Esophagus muscularis mucosa (tissue), 4 donors: ENCODE data around the gene HHIP. TPM values are rescaled to one million over a fixed set of nuclear protein-coding genes. Genes with fewer than 3 reads are reported as not detected.

Experiments
- DNase-seq: peaks from one replicate; pipeline ENCODE4 v3.0.0-alpha.2; 2017; ENCODE audit errors: extremely low spot score
- H3K27ac ChIP-seq, 4 donors: fragments of 200-600 bp; sonication (generic); replicated peaks in 1 of 4; 1 replicate in 3 of 4; 2 replicates in 1 of 4; pipeline ENCODE4 v1.5.1; 2016 to 2019; ENCODE audit warnings: mild to moderate bottlenecking in 1 of 4
- H3K27me3 ChIP-seq, 4 donors: fragments of 200-600 bp; sonication (generic); one replicate each; pipeline versions ENCODE4 v1.5.1 to v1.6.0; 2016 to 2019
- H3K36me3 ChIP-seq, 4 donors: fragments of 200-600 bp; sonication (generic); one replicate each; pipeline ENCODE4 v1.5.1; 2016 to 2019
- H3K4me1 ChIP-seq, 4 donors: fragments of 200-600 bp; sonication (generic); one replicate each; pipeline ENCODE4 v1.5.1; 2016 to 2019
- H3K4me3 ChIP-seq, 4 donors: fragments of 200-600 bp; sonication (generic); 1 replicate in 2 of 4; 2 replicates in 2 of 4; pipeline ENCODE4 v1.5.1; 2016 to 2019; ENCODE audit warnings: mild to moderate bottlenecking in 4 of 4, moderate library complexity in 1 of 4
- H3K9me3 ChIP-seq, 4 donors: fragments of 200-600 bp; sonication (generic); 1 replicate in 3 of 4; 2 replicates in 1 of 4; pipeline ENCODE4 v1.5.1; 2016 to 2019
- CTCF ChIP-seq, 3 experiments: fragments of 200-600 bp in 2 of 3; fragments of 450-650 bp in 1 of 3; sonication (generic) in 2 of 3; IDR thresholded peaks; one replicate each; pipeline ENCODE4 v1.5.1; 2017 to 2019; ENCODE audit warnings: antibody characterized with exemption in 3 of 3, mild to moderate bottlenecking in 2 of 3, moderate library complexity in 1 of 3
- EP300 ChIP-seq: sonication (generic); formaldehyde crosslinking; IDR thresholded peaks from one replicate; pipeline ENCODE4 v1.6.1; 2017; ENCODE audit warnings: antibody characterized with exemption
- POLR2A ChIP-seq: fragments of 450-650 bp; IDR thresholded peaks from one replicate; pipeline ENCODE4 v1.6.1; 2017; ENCODE audit warnings: antibody characterized with exemption, moderate library complexity, mild to moderate bottlenecking, low read depth
- POLR2AphosphoS5 ChIP-seq, 2 donors: sonication (generic); formaldehyde crosslinking; IDR thresholded peaks; one replicate each; pipeline ENCODE4 v1.6.1; 2017; ENCODE audit warnings: antibody characterized with exemption in 2 of 2
- WGBS: methylation state at CpG from one replicate; pipeline ENCODE4 v1.1.5; 2018; 5-methylcytosine and 5-hydroxymethylcytosine counted together
- intact Hi-C: fragments of 100-400 bp; cut with DNase I; formaldehyde crosslinking; loops from one replicate; pipeline ENCODE4 v1.15.1; 2023
- total RNA-seq, 4 donors: library from RNA; depleted of rRNA; stranded (reverse); fragments of >200 nt; gene quantifications; one replicate each; pipeline versions ENCODE4 v1.1.0 to v1.2.1, GENCODE V29; 2016

The HHIP gene
- total RNA-seq, 4 donors from 2014 or later: under 0.01 to 0.75 (median 0.15) TPM

- 98% methylated on average over 3 of the region's 3 CpGs for WGBS
- no peaks in the 10 kb centered on the region for H3K4me1 ChIP-seq
- no peaks in the 10 kb centered on the region for H3K9me3 ChIP-seq
- H3K4me3 ChIP-seq: no peak overlapping the region
- intact Hi-C loops: no loop called here
- H3K36me3 ChIP-seq: no peaks in the 10 kb centered on the region
- TF ChIP-seq EP300 (no peak), POLR2A (no peak), CTCF (IDR thresholded peaks at IDR 0.05) (no peak)
- no peaks in the 10 kb centered on the region for H3K27me3 ChIP-seq
- H3K27ac ChIP-seq: no peak overlapping the region
- DNase-seq: no peak
Observed at GRCh38 chr4:144714166-144714565, 68.2 kb downstream of the HHIP start.

- TF ChIP-seq EP300 (no peak), CTCF (IDR thresholded peaks at IDR 0.05) (no peak), POLR2A (no peak), POLR2AphosphoS5 (IDR thresholded peaks at IDR 0.05) (no peak)
- DNase-seq: no peak
- 78% methylated on average over 2 of the region's 2 CpGs for WGBS
- Histone ChIP-seq H3K27ac (no peak overlapping the region), H3K4me3 (no peak overlapping the region), H3K36me3 (no peaks in the 10 kb centered on the region), H3K4me1 (no peaks in the 10 kb centered on the region), H3K27me3 (no peaks in the 10 kb centered on the region), H3K9me3 (no peaks in the 10 kb centered on the region)
- intact Hi-C loops: no loop called here
Observed at GRCh38 chr4:144715230-144715629, 69.3 kb downstream of the HHIP start.

- Histone ChIP-seq H3K27me3 (no peaks in the 10 kb centered on the region), H3K27ac (no peak overlapping the region), H3K4me1 (no peaks in the 10 kb centered on the region), H3K9me3 (no peaks in the 10 kb centered on the region), H3K36me3 (no peaks in the 10 kb centered on the region), H3K4me3 (no peak overlapping the region)
- intact Hi-C loops: no loop called here
- no peak for DNase-seq
- WGBS: 92% methylated on average over 5 of the region's 5 CpGs
- TF ChIP-seq EP300: no peak
- no peak for TF ChIP-seq POLR2AphosphoS5 (IDR thresholded peaks at IDR 0.05)
- no peak for TF ChIP-seq CTCF (IDR thresholded peaks at IDR 0.05)
- no peak for TF ChIP-seq POLR2A
Observed at GRCh38 chr4:144716778-144717177, 70.8 kb downstream of the HHIP start.

- intact Hi-C loops: no loop called here
Observed at GRCh38 chr4:144718958-144719512, 73.1 kb downstream of the HHIP start.

More at GRCh38 chr4:144718958-144719512, 73.1 kb downstream of the HHIP start:
- no peak for DNase-seq
- TF ChIP-seq CTCF (IDR thresholded peaks at IDR 0.05): no peak
- TF ChIP-seq POLR2A: no peak
- no peak for TF ChIP-seq POLR2AphosphoS5 (IDR thresholded peaks at IDR 0.05)
- 71% methylated on average over 4 of the region's 4 CpGs for WGBS
- H3K9me3 ChIP-seq: no peaks in the 10 kb centered on the region
- H3K4me3 ChIP-seq: no peak overlapping the region
- H3K27ac ChIP-seq: no peak overlapping the region
- peaks cover 0 to 3% (median 0%) of the 10 kb centered on the region in 4 donors for H3K4me1 ChIP-seq
- H3K27me3 ChIP-seq: no peaks in the 10 kb centered on the region
- H3K36me3 ChIP-seq: no peaks in the 10 kb centered on the region
